ENCODE data around the gene TEX13A. TPM values are rescaled to one million over a fixed set of nuclear protein-coding genes. Genes with fewer than 3 reads are reported as not detected.
A peak's percentile ranks its signal among the peaks of the same experiment; 100 is the strongest.

The TEX13A gene
- polyA plus RNA-seq, 1 experiment: not detected

DNA sequence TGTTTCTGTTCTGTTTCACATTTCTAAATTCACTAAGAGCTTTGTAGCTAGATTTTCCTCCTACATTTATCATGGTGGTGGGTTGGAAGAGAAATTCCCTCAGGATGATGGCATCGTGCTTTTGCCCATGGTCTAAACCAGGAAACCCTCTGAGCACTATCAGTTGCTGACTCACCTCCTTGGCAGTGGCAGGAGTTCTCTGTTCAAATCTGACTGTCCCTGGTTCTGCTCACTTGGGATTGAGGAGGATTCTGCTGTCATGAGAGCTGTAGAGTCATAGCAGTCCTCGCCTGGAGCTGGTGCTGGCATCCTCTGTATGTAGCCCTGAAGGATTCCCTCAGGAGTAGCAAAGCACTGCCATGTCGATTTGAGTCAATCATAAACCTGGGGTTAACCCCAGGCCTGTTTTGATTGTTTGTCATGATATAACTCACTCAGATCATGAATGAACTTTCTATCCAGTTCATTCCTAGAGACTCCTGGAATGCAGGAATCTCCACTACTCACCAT is 9.4 kb downstream of the TEX13A start:
- Histone ChIP-seq H3K9me3 (ENCODE audit: control insufficient read depth, insufficient read depth, low read length) (no peaks in the 10 kb centered on the region), H3K27me3 (ENCODE audit: control insufficient read depth, insufficient read depth, low read length) (no peaks in the 10 kb centered on the region), H3K4me3 (ENCODE audit: low read depth, low read length) (no peak overlapping the region), H3K27ac (ENCODE audit: low read depth, low read length) (no peak overlapping the region)
- ChIA-PET CTCF (no interaction called here), POLR2A (no interaction called here)
- no peak for DNase-seq (ENCODE audit: low read depth, low spot score)
- TF ChIP-seq, protein P1, sequence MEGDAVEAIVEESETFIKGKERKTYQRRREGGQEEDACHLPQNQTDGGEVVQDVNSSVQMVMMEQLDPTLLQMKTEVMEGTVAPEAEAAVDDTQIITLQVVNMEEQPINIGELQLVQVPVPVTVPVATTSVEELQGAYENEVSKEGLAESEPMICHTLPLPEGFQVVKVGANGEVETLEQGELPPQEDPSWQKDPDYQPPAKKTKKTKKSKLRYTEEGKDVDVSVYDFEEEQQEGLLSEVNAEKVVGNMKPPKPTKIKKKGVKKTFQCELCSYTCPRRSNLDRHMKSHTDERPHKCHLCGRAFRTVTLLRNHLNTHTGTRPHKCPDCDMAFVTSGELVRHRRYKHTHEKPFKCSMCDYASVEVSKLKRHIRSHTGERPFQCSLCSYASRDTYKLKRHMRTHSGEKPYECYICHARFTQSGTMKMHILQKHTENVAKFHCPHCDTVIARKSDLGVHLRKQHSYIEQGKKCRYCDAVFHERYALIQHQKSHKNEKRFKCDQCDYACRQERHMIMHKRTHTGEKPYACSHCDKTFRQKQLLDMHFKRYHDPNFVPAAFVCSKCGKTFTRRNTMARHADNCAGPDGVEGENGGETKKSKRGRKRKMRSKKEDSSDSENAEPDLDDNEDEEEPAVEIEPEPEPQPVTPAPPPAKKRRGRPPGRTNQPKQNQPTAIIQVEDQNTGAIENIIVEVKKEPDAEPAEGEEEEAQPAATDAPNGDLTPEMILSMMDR (IDR thresholded peaks at IDR 0.05; ENCODE audit: low read depth, low read length): no peak

DNA sequence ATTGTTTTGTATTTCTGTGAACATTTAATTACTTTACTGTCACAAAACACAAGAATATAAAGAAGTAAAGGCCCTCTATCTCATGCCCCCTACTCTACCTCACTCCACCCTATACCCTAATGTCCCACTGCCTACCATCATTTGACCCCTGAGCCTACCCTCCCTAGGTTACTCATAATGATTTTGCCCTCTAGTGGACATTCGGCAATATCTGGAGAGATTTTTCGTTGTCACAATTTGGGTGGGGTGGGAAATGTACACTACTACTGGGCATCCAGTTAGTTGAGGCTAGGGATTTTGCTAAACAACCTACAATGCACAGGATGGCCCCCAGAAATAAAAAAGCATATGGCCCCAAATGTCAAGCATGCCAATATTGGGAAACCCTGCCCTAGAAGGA is 10.2 kb downstream of the TEX13A start:
- CTCF ChIA-PET: no interaction called here

DNA sequence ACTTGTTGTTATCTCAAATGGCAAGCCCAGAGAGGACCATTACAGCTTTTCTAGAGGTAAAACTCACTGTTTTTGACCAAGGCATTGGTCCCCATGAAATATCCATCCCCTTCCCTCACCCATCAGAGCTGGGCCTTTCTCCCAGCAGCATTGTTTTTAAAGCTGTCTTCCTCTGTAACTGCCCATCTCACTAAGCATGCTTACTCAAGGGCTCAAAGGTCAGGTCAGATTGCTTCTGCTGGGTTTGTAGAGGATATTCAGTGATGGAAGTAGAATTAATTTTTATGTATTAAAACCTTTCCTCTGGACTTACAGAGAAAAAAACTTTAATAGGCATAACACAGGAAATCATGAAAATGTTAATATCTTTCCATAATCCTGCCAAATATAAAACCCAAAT is 11.1 kb downstream of the TEX13A start:
- H3K27me3 ChIP-seq (ENCODE audit: control insufficient read depth, insufficient read depth, low read length): no peaks in the 10 kb centered on the region
- no peak overlapping the region for H3K4me3 ChIP-seq (ENCODE audit: low read depth, low read length)
- H3K9me3 ChIP-seq (ENCODE audit: control insufficient read depth, insufficient read depth, low read length): no peaks in the 10 kb centered on the region
- no peak for DNase-seq (ENCODE audit: low read depth, low spot score)
- H3K27ac ChIP-seq (ENCODE audit: low read depth, low read length): no peak overlapping the region
- TF ChIP-seq, protein P1 (IDR thresholded peaks at IDR 0.05; ENCODE audit: low read depth, low read length): no peak
- ChIA-PET CTCF (interaction anchor here (1.1 kb wide), 1 partner anchor 19 kb away, joined by 3 read pairs; no protein-coding TSS in a partner anchor), POLR2A (no interaction called here)

More for the DNA sequence above, 10.2 kb downstream of the TEX13A start:
- POLR2A ChIA-PET: no interaction called here
- H3K4me3 ChIP-seq (ENCODE audit: low read depth, low read length): no peak overlapping the region
- DNase-seq (ENCODE audit: low read depth, low spot score): no peak
- no peaks in the 10 kb centered on the region for H3K27me3 ChIP-seq (ENCODE audit: control insufficient read depth, insufficient read depth, low read length)
- H3K27ac ChIP-seq (ENCODE audit: low read depth, low read length): no peak overlapping the region
- TF ChIP-seq, protein P1 (IDR thresholded peaks at IDR 0.05; ENCODE audit: low read depth, low read length): no peak; the same call in 1 of the 2 replicates
- no peaks in the 10 kb centered on the region for H3K9me3 ChIP-seq (ENCODE audit: control insufficient read depth, insufficient read depth, low read length)

DNA sequence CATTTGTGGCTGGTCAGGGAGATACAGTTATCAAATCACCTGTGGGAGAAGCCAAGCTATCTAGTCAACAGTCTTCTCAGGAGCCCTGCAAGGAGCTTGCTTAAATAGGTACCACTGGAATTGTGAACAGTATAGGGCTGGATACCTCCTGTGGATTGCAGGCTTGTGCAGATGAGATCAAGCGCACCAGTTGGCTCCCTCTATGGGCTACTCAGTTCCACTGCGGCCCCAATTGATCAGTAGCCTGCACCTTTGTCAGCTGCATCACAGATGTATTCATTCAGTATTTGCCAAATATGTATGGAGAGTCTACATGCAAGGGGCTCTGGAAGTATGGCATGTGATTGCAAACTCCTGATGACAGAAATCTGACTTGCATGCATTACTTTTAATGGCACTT is 28.6 kb downstream of the TEX13A start:
- no peak overlapping the region for H3K4me3 ChIP-seq (ENCODE audit: low read depth, low read length)
- no peak for DNase-seq (ENCODE audit: low read depth, low spot score)
- no peaks in the 10 kb centered on the region for H3K9me3 ChIP-seq (ENCODE audit: control insufficient read depth, insufficient read depth, low read length)
- TF ChIP-seq, protein P1 (IDR thresholded peaks at IDR 0.05; ENCODE audit: low read depth, low read length): peak; percentile 47
- no peak overlapping the region for H3K27ac ChIP-seq (ENCODE audit: low read depth, low read length)
- H3K27me3 ChIP-seq (ENCODE audit: control insufficient read depth, insufficient read depth, low read length): no peaks in the 10 kb centered on the region
- ChIA-PET CTCF (no interaction called here), POLR2A (no interaction called here)

DNA sequence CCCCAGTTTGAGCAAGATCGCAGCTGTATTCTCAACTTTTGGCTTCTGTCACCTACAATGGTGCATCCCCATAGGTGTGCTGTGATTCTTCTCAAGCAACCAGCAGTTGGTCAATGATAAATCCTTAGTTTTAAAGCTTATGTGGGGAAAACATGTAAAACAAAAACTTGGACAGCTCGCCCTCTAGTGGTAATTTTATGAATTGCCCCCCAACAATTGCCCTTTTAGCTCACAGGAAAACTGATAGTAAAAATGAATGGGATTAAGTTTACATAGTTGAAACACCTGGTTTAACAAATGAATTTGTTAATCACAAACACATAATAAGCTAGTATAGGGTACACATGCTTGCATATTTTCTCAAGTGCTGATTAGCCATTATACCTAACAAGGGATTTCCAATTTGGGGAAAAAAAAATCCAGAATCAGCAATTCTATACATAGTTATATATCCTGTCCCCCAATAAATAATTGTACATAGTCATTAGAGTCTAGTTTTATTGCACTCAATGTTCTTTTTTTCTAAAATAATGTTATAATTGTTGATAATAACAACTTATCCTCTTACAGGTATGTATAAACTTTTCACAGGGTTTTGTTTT is 30.1 kb downstream of the TEX13A start:
- TF ChIP-seq, protein P1 (IDR thresholded peaks at IDR 0.05; ENCODE audit: low read depth, low read length): peak; percentile 64
- CTCF ChIA-PET: interaction anchor here (0.5 to 1.7 kb wide), 14 partner anchors 9 to 900 kb away, joined by 3 to 10 read pairs (median 4); no protein-coding TSS in a partner anchor
- no peak overlapping the region for H3K27ac ChIP-seq (ENCODE audit: low read depth, low read length)
- H3K4me3 ChIP-seq (ENCODE audit: low read depth, low read length): no peak overlapping the region
- no peaks in the 10 kb centered on the region for H3K9me3 ChIP-seq (ENCODE audit: control insufficient read depth, insufficient read depth, low read length)
- DNase-seq (ENCODE audit: low read depth, low spot score): no peak
- no peaks in the 10 kb centered on the region for H3K27me3 ChIP-seq (ENCODE audit: control insufficient read depth, insufficient read depth, low read length)
- POLR2A ChIA-PET: no interaction called here
